Measurements from ENCODE around the gene IQSEC1. TPM values are rescaled to one million over a fixed set of nuclear protein-coding genes. Genes with fewer than 3 reads are reported as not detected.

The IQSEC1 gene
- total RNA-seq, 4 donors from 2014 or later = 56.1 to 99.5 (median 78.2) TPM

DNA sequence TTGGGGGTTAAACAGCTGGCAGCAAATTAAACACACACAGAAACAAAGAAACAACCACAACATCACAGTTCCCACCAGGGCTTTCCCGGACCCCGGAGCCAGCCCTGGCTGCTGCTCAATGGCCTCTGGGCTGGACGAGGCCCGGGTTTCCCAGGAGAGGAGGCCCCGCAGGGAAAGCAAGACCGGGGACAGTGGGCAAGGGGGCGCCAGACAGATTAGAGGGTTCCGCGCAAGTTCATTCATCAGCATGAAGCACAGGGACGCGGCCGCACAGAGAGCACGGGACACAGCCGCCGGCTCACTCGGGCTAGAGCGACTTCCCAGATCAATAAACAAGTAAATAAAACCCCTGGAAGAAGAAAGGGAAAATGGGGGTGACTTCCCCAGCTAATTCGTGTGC, 165.5 kb downstream of the IQSEC1 start:
- Histone ChIP-seq H3K36me3 (peaks cover 55 to 99% (median 92%) of the 10 kb centered on the region in 4 donors), H3K9me3 (no peaks in the 10 kb centered on the region), H3K4me3 (no peak overlapping the region), H3K27me3 (no peaks in the 10 kb centered on the region), H3K4me1 (peaks cover 0 to 5% (median 0%) of the 10 kb centered on the region in 4 donors), H3K27ac (replicated peaks in 1 of 4) (no peak overlapping the region)
- no peak for TF ChIP-seq POLR2A (IDR thresholded peaks at IDR 0.05; ENCODE audit: low read depth)
- WGBS = 95% methylated on average over 11 of the region's 18 CpGs
- no peak for DNase-seq (ENCODE audit: extremely low spot score)
- intact Hi-C loops (cut with DNase I) = no loop called here

DNA sequence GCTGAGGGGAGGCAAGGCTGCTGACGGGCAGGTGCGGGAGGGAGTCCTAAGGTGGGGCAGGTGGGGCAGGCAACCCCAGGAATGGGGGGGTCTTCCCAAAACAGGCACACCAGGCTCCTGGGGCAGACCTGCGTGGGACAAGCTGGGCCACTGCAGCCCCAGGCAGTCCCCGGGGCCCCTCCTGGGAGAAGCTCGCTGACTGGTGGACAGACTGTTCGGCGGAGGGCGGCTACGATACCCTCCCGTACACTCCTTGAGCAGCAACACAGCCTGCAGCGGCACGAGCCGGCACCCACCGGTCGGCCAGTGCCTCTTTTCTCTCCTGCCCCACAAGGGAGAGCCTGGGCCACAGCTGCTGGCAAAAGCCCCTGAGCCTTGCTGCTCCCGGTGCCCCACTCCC, 165.9 kb downstream of the IQSEC1 start:
- Histone ChIP-seq H3K27ac (replicated peaks in 1 of 4) (no peak overlapping the region), H3K36me3 (peaks cover 55 to 99% (median 91%) of the 10 kb centered on the region in 4 donors), H3K4me1 (peaks cover 0 to 5% (median 0%) of the 10 kb centered on the region in 4 donors), H3K27me3 (no peaks in the 10 kb centered on the region), H3K9me3 (no peaks in the 10 kb centered on the region), H3K4me3 (no peak overlapping the region)
- intact Hi-C loops (cut with DNase I) = no loop called here
- no peak for DNase-seq (ENCODE audit: extremely low spot score)
- WGBS = 96% methylated on average over 2 of the region's 16 CpGs
- no peak for TF ChIP-seq EP300 (IDR thresholded peaks at IDR 0.05)
- TF ChIP-seq POLR2AphosphoS5 (IDR thresholded peaks at IDR 0.05) = no peak
- TF ChIP-seq POLR2A (IDR thresholded peaks at IDR 0.05; ENCODE audit: low read depth) = no peak
- TF ChIP-seq, protein P1, sequence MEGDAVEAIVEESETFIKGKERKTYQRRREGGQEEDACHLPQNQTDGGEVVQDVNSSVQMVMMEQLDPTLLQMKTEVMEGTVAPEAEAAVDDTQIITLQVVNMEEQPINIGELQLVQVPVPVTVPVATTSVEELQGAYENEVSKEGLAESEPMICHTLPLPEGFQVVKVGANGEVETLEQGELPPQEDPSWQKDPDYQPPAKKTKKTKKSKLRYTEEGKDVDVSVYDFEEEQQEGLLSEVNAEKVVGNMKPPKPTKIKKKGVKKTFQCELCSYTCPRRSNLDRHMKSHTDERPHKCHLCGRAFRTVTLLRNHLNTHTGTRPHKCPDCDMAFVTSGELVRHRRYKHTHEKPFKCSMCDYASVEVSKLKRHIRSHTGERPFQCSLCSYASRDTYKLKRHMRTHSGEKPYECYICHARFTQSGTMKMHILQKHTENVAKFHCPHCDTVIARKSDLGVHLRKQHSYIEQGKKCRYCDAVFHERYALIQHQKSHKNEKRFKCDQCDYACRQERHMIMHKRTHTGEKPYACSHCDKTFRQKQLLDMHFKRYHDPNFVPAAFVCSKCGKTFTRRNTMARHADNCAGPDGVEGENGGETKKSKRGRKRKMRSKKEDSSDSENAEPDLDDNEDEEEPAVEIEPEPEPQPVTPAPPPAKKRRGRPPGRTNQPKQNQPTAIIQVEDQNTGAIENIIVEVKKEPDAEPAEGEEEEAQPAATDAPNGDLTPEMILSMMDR (IDR thresholded peaks at IDR 0.05) = no peak

DNA sequence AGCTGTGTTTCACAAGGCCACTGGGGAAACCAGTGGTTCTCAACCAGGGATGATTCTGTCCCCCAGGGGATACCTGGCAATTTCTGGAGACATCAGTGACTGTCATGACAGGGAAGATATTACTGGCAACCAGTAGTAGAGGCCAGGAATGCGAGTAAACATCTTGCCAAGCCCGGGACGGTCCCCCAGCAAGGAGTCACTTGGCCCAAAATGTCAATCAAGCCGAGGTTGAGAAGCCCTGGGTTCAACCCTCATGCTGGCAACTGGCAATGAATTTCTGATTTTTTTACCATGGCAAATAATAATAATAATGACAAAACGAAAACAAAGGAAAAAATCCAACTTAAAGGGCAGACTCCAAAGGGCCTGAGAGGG, 166.3 kb downstream of the IQSEC1 start:
- intact Hi-C loops (cut with DNase I) = no loop called here
- no peaks in the 10 kb centered on the region for H3K27me3 ChIP-seq
- peaks cover 0 to 5% (median 0%) of the 10 kb centered on the region in 4 donors for H3K4me1 ChIP-seq
- 82% methylated on average over 5 of the region's 5 CpGs for WGBS
- peaks cover 52 to 97% (median 88%) of the 10 kb centered on the region in 4 donors for H3K36me3 ChIP-seq
- H3K27ac ChIP-seq (replicated peaks in 1 of 4) = no peak overlapping the region
- H3K4me3 ChIP-seq = no peak overlapping the region
- DNase-seq (ENCODE audit: extremely low spot score) = no peak
- TF ChIP-seq POLR2AphosphoS5 (IDR thresholded peaks at IDR 0.05) (no peak), POLR2A (IDR thresholded peaks at IDR 0.05; ENCODE audit: low read depth) (no peak), EP300 (IDR thresholded peaks at IDR 0.05) (no peak)
- TF ChIP-seq, protein P1 (IDR thresholded peaks at IDR 0.05) = no peak
- H3K9me3 ChIP-seq = no peaks in the 10 kb centered on the region

DNA sequence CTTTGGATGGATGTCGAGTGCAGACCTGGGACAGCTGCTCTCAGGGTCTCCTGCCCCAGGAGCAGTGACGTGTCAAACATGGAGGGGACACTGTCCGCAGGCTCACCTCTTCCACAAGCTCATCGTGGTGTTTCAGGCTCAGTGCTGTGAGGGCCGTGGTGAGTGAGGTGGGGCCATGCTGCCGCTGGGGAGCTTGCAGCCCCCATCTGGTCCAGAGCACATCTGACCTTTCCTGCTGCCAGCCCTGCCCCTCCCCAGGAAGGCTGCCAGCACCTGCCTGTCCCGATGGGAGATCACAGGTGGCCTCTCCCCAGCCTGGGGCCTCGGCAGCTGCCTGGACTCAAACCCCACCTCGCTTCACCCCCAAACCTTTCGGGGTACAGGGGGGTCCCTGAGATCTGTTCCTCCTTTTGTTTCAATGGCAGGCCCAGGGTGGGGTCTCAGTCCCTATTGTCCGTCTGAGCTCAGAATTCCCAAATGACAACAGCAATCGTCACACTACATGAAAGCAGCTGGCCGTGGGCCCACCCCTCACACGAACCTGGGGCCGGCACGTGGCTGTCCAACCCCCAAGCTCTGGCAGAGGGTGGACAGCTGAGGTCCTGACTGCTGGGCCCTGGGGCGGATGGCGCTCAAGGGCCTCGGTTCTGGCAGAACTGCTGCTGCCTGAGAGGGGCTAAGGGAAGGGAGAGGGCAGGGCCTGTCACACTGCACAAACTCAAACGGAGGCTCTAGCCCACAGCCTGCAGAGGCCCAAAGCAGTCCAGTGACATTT, 166.9 kb downstream of the IQSEC1 start:
- intact Hi-C loops (cut with DNase I) = no loop called here
- peaks cover 47 to 97% (median 88%) of the 10 kb centered on the region in 4 donors for H3K36me3 ChIP-seq
- no peak overlapping the region for H3K4me3 ChIP-seq
- no peak for DNase-seq (ENCODE audit: extremely low spot score)
- H3K27me3 ChIP-seq = no peaks in the 10 kb centered on the region
- WGBS = 76% methylated on average over 13 of the region's 20 CpGs
- peaks cover 0 to 5% (median 0%) of the 10 kb centered on the region in 4 donors for H3K4me1 ChIP-seq
- H3K27ac ChIP-seq (replicated peaks in 1 of 4) = no peak overlapping the region
- H3K9me3 ChIP-seq = no peaks in the 10 kb centered on the region
- no peak for TF ChIP-seq POLR2A (IDR thresholded peaks at IDR 0.05; ENCODE audit: low read depth)
- no peak for TF ChIP-seq EP300 (IDR thresholded peaks at IDR 0.05)
- TF ChIP-seq, protein P1 (IDR thresholded peaks at IDR 0.05) = no peak
- no peak for TF ChIP-seq POLR2AphosphoS5 (IDR thresholded peaks at IDR 0.05)

DNA sequence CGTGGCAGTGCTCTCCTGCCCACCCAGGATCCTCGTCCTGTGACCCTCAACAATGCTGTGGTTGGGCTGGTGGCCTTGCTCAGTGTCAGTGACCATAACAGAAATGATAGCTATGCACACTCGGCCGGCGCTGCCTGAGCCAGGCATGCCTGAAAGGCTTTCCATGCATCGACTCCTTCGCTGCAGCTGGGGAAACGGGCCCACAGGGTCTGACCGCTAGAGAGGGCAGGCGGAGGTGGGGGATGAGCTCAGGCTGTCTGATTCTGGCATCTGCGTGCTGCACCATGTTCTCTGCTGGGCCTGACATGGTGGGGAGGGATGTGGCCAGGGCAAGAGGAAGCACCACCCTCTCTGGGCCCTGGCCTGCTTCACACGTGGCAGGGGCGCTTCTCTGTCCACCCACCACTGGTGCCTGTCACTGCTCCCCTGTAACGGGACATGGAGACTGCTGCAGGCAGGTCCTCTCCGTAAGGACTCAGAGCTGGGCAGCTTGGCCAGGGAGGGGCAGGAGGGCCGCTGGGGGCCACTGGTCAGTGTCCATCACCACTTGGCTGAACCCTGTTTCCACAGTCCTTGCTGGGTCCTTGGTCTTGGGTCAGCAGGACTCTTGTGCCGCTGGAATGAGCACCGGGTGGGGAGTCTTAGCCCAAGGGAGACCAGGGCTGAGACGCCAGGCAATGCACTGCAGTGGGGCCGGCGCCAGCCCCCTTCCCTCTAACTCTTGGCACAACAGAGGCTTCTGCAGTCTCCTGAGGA, 167.7 kb downstream of the IQSEC1 start:
- H3K9me3 ChIP-seq = no peaks in the 10 kb centered on the region
- H3K27me3 ChIP-seq = no peaks in the 10 kb centered on the region
- no peak overlapping the region for H3K27ac ChIP-seq (replicated peaks in 1 of 4)
- H3K4me3 ChIP-seq = no peak overlapping the region
- intact Hi-C loops (cut with DNase I) = no loop called here
- peaks cover 0 to 5% (median 0%) of the 10 kb centered on the region in 4 donors for H3K4me1 ChIP-seq
- peaks cover 46 to 97% (median 88%) of the 10 kb centered on the region in 4 donors for H3K36me3 ChIP-seq
- TF ChIP-seq POLR2A (IDR thresholded peaks at IDR 0.05; ENCODE audit: low read depth) = no peak
- TF ChIP-seq POLR2AphosphoS5 (IDR thresholded peaks at IDR 0.05) = no peak
- TF ChIP-seq EP300 (IDR thresholded peaks at IDR 0.05) = no peak
- TF ChIP-seq, protein P1 (IDR thresholded peaks at IDR 0.05) = no peak
- 100% methylated on average over 2 of the region's 21 CpGs for WGBS
- no peak for DNase-seq (ENCODE audit: extremely low spot score)
